GM12878 (cell line): ENCODE data around the gene CENPO. TPM values are rescaled to one million over a fixed set of nuclear protein-coding genes. Genes with fewer than 3 reads are reported as not detected.

Experiments
- ATAC-seq: fragments of 200-7000 bp; cut with Tn5 transposase; 3 replicates; pipeline ENCODE4 v1.9.1; 2020; ENCODE audit warnings: mild to moderate bottlenecking, moderate library complexity
- BruUV-seq: library from RNA; stranded (reverse); fragments of 400-500 nt; replicated peaks from 2 replicates; lab custom pipeline; 2021; lab: Mats Ljungman, UMichigan
- CTCF ChIA-PET: fragments of 300-600 bp; sonication (Branson Sonifier 250); formaldehyde crosslinking; extraction: SDS; loops from one replicate; lab custom pipeline; 2021; ENCODE audit warnings: inconsistent platforms; lab: Yijun Ruan, JAX
- POLR2A ChIA-PET: fragments of 350-600 bp; formaldehyde crosslinking; extraction: SDS; loops from one replicate; lab custom pipeline; 2021; ENCODE audit warnings: inconsistent platforms; lab: Charles Lee
- RAD21 ChIA-PET: fragments of 300-600 bp; sonication (Branson Sonifier 250); formaldehyde crosslinking; loops from one replicate; lab custom pipeline; 2023; ENCODE audit warnings: antibody characterized with exemption; ENCODE audit not compliant: unreplicated experiment; lab: Charles Lee
- SMC1A ChIA-PET: fragments of 300-600 bp; sonication (Branson Sonifier 250); formaldehyde crosslinking; loops from one replicate; lab custom pipeline; 2023; ENCODE audit not compliant: unreplicated experiment, uncharacterized antibody; lab: Charles Lee
- DNase-seq: peaks from one replicate; pipeline ENCODE4 v3.0.0-alpha.2; 2011; ENCODE audit warnings: low read depth, low spot score
- FAIRE-seq: peaks from 3 replicates; lab custom pipeline; 2011; peaks lifted over from hg19 to GRCh38; lab: Jason Lieb, UNC
- H2AFZ ChIP-seq: 2 replicates; pipeline ENCODE4 v1.6.0; 2011; ENCODE audit warnings: low read depth, low read length, control low read depth; ENCODE audit not compliant: control insufficient read depth
- H3K27ac ChIP-seq: 2 replicates; pipeline ENCODE4 v1.5.1; 2011; ENCODE audit warnings: control low read depth; ENCODE audit not compliant: control insufficient read depth, insufficient read depth
- H3K27me3 ChIP-seq, 2 experiments: replicated peaks in 1 of 2; 2 replicates each; pipeline versions ENCODE4 v1.6.0 to v1.6.1; 2011; ENCODE audit warnings: low read length in 1 of 2; ENCODE audit not compliant: control insufficient read depth in 2 of 2, insufficient read depth in 2 of 2
- H3K36me3 ChIP-seq, 2 experiments: 2 replicates each; pipeline ENCODE4 v1.5.1; 2011; ENCODE audit warnings: low read length in 1 of 2; ENCODE audit not compliant: control insufficient read depth in 2 of 2, insufficient read depth in 2 of 2
- H3K4me1 ChIP-seq: 2 replicates; pipeline ENCODE4 v1.6.1; 2011; ENCODE audit warnings: mild to moderate bottlenecking, low read length, moderate library complexity, mixed read lengths; ENCODE audit not compliant: control insufficient read depth, insufficient read depth
- H3K4me2 ChIP-seq: 2 replicates; pipeline ENCODE4 v1.6.0; 2011; ENCODE audit warnings: control low read depth; ENCODE audit not compliant: control insufficient read depth, insufficient read depth
- H3K4me3 ChIP-seq: fragments of 200-600 bp; sonication (generic); 2 replicates; pipeline ENCODE4 v1.5.1; 2016
- H3K79me2 ChIP-seq: 2 replicates; pipeline ENCODE4 v1.6.0; 2011; ENCODE audit warnings: low read length; ENCODE audit not compliant: control insufficient read depth, insufficient read depth
- H3K9ac ChIP-seq: 2 replicates; pipeline ENCODE4 v1.8.0; 2011; ENCODE audit warnings: low read length, control low read depth, mixed read lengths; ENCODE audit not compliant: control insufficient read depth, insufficient read depth
- H3K9me3 ChIP-seq: replicated peaks from 3 replicates; pipeline ENCODE4 v1.5.1; 2011; ENCODE audit warnings: mild to moderate bottlenecking, low read length; ENCODE audit not compliant: control insufficient read depth, insufficient read depth
- H4K20me1 ChIP-seq: 2 replicates; pipeline ENCODE4 v1.6.0; 2011; ENCODE audit not compliant: control insufficient read depth, insufficient read depth
- ATF7 ChIP-seq: fragments of 450-650 bp; IDR thresholded peaks from 2 replicates; pipeline ENCODE4 v1.6.1; 2016; ENCODE audit warnings: low read depth, mild to moderate bottlenecking
- BMI1 ChIP-seq: fragments of 450-650 bp; IDR thresholded peaks from 2 replicates; pipeline ENCODE4 v1.6.1; 2016; ENCODE audit warnings: mild to moderate bottlenecking, moderate library complexity, borderline replicate concordance
- CHD1 ChIP-seq: IDR thresholded peaks from 2 replicates; pipeline ENCODE4 v1.6.1; 2012; ENCODE audit warnings: low read depth, low read length, improper control_type of control experiment
- HDAC2 ChIP-seq: fragments of 200-600 bp; sonication (generic); IDR thresholded peaks from 2 replicates; pipeline ENCODE4 v1.6.1; 2017
- IRF3 ChIP-seq: fragments of 450-650 bp; IDR thresholded peaks from 2 replicates; pipeline ENCODE4 v1.6.1; 2014; ENCODE audit warnings: mild to moderate bottlenecking
- NFXL1 ChIP-seq: fragments of 450-650 bp; IDR thresholded peaks from 2 replicates; pipeline ENCODE4 v1.6.1; 2017; ENCODE audit warnings: antibody characterized with exemption, mild to moderate bottlenecking, borderline replicate concordance
- RFX5 ChIP-seq: IDR thresholded peaks from 2 replicates; pipeline ENCODE4 v1.6.1; 2011; ENCODE audit warnings: low read depth, low read length, improper control_type of control experiment
- SP1 ChIP-seq: IDR thresholded peaks from one replicate; pipeline ENCODE4 v1.6.1; 2011; ENCODE audit warnings: low read depth, low read length
- WGBS: methylation state at CpG from one replicate; pipeline ENCODE4 v1.1.6; 2016; ENCODE audit warnings: low lambda C conversion rate; ENCODE audit not compliant: insufficient replicate concordance, insufficient coverage; ENCODE audit errors: missing lambda C conversion rate; 5-methylcytosine and 5-hydroxymethylcytosine counted together
- in situ Hi-C: fragments of 300-500 bp; cut with MboI; formaldehyde crosslinking; loops from 9 replicates; pipeline ENCODE4 v1.14.3; 2018; ENCODE audit warnings: mixed read lengths
- intact Hi-C: fragments of 100-400 bp; cut with micrococcal nuclease; formaldehyde crosslinking; loops from one replicate; pipeline ENCODE4 v1.14.2; 2022; ENCODE audit not compliant: unreplicated experiment
- polyA plus RNA-seq, 11 experiments: library from polyadenylated mRNA; depleted of rRNA in 4 of 11; unstranded in 6 of 11; stranded (reverse) in 5 of 11; fragments of >200 nt; fragmentation: Nextera tagmentation in 4 of 11; fragmentation: Illumina TruSeq in 1 of 11; extraction: Ambion mirVana in 4 of 11; extraction: Trizol in 1 of 11; gene quantifications; 1 replicate in 1 of 11; 2 replicates in 10 of 11; pipeline versions ENCODE4 v1.2.1 to v1.2.3, GENCODE V29; 2011 to 2016; ENCODE audit warnings: inconsistent platforms in 2 of 11, missing spikeins in 2 of 11, low read depth in 1 of 11
- total RNA-seq, 4 experiments: library from RNA; depleted of rRNA in 3 of 4; stranded (reverse); fragments of >200 nt in 3 of 4; fragmentation: Illumina TruSeq in 1 of 4; extraction: Trizol in 1 of 4; gene quantifications; 2 replicates each; pipeline versions ENCODE4 v1.2.1 to v1.2.3, GENCODE V29; 2013 to 2021

CENPO gene
- total and polyA plus RNA-seq, 10 of the 15 experiments (the other 5 are each of a cell fraction or from before 2014, with no cell fraction given): 18.7 to 37.0 (median 31.4) TPM

- DNase-seq (no peak), FAIRE-seq (no peak), ATAC-seq (no peak)
- Histone ChIP-seq H3K27me3 (no peaks in the 10 kb centered on the region), H3K9ac (no peak overlapping the region), H3K36me3 (no peaks in the 10 kb centered on the region), H3K27ac (no peak overlapping the region), H3K4me3 (no peak overlapping the region), H3K79me2 (no peaks in the 10 kb centered on the region), H3K9me3 (peaks cover 5% of the 10 kb centered on the region; the same call in 2 of the 3 replicates), H3K4me2 (no peak overlapping the region), H2AFZ (no peak overlapping the region), H4K20me1 (no peaks in the 10 kb centered on the region), H3K4me1 (peaks cover 3% of the 10 kb centered on the region; the same call in 1 of the 2 replicates)
- ChIA-PET POLR2A (interaction anchor here (0.6 kb wide), 1 partner anchor 28 kb away, joined by 4 read pairs; no protein-coding TSS in a partner anchor), CTCF (interaction anchor here (0.6 to 1.5 kb wide), 4 partner anchors 13 to 171 kb away, joined by 3 to 4 read pairs (median 3); no protein-coding TSS in a partner anchor), SMC1A (interaction anchor here (0.7 to 1.2 kb wide), 2 partner anchors 9 to 55 kb away, joined by 3 to 4 read pairs; partner anchors contain the start of genes CENPO and PTRHD1), RAD21 (interaction anchor here (0.8 kb wide), 1 partner anchor 9 kb away, joined by 4 read pairs; no protein-coding TSS in a partner anchor)
- TF ChIP-seq CHD1: no peak
- TF ChIP-seq HDAC2: no peak
- TF ChIP-seq SP1: no peak
- no peak for TF ChIP-seq RFX5
- no peak for TF ChIP-seq NFXL1
- TF ChIP-seq IRF3: no peak
- no peak for TF ChIP-seq BMI1
- TF ChIP-seq ATF7: no peak
- WGBS: 100% methylated on average over 3 of the region's 3 CpGs
- no TSS peak for BruUV-seq
- intact Hi-C loops: no loop called here
- in situ Hi-C loops: no loop called here
Measured at GRCh38 chr2:24783641-24784040, 9.6 kb upstream of the CENPO start.
